SK-N-SH (cell line): Measurements from ENCODE around the gene CCT4. TPM values are rescaled to one million over a fixed set of nuclear protein-coding genes. Genes with fewer than 3 reads are reported as not detected.

Source experiments
- CTCF ChIA-PET: fragments of 300-600, 350-600 bp; formaldehyde crosslinking; extraction: SDS; loops from one replicate; lab custom pipeline; 2021; lab: Yijun Ruan, JAX
- POLR2A ChIA-PET: fragments of 350-600 bp; sonication (Branson Sonifier 250); formaldehyde crosslinking; extraction: SDS; loops from one replicate; lab custom pipeline; 2020; ENCODE audit warnings: antibody characterized with exemption, inconsistent platforms; lab: Yijun Ruan, JAX
- DNase-seq: peaks from one replicate; pipeline ENCODE4 v3.0.0; 2012
- H2AFZ ChIP-seq: fragments of 200-600 bp; sonication (generic); 2 replicates; pipeline ENCODE4 v1.8.1; 2016; ENCODE audit warnings: antibody characterized with exemption, mild to moderate bottlenecking, low read depth
- H3F3A ChIP-seq: fragments of 200-600 bp; sonication (generic); replicated peaks from 2 replicates; pipeline ENCODE3; 2016; ENCODE audit warnings: antibody characterized with exemption, mild to moderate bottlenecking; ENCODE audit not compliant: insufficient read depth
- H3K27ac ChIP-seq, 2 experiments: fragments of 200-500 bp in 1 of 2; fragments of 200-600 bp in 1 of 2; sonication (Bioruptor generic) in 1 of 2; sonication (generic), shearing (Covaris generic) in 1 of 2; 2 replicates each; pipeline versions ENCODE4 v1.5.1 to v1.6.1; 2014 to 2016; ENCODE audit warnings: low read depth in 2 of 2, inconsistent platforms in 1 of 2, low read length in 1 of 2, mild to moderate bottlenecking in 1 of 2, mixed read lengths in 1 of 2
- H3K27me3 ChIP-seq: fragments of 200-600 bp; sonication (generic), shearing (Covaris generic); 2 replicates; pipeline ENCODE4 v1.6.1; 2016; ENCODE audit warnings: mixed run types; ENCODE audit not compliant: insufficient read depth
- H3K36me3 ChIP-seq, 2 experiments: fragments of 200-500 bp in 1 of 2; fragments of 200-600 bp in 1 of 2; sonication (Bioruptor generic) in 1 of 2; sonication (generic) in 1 of 2; replicated peaks in 1 of 2; 2 replicates each; pipeline versions ENCODE3 to v1.5.1; 2014 to 2016; ENCODE audit warnings: low read length in 1 of 2, mild to moderate bottlenecking in 1 of 2; ENCODE audit not compliant: insufficient read depth in 2 of 2, control insufficient read depth in 1 of 2
- H3K4me1 ChIP-seq, 2 experiments: fragments of 200-500 bp in 1 of 2; fragments of 200-600 bp in 1 of 2; sonication (Bioruptor generic) in 1 of 2; sonication (generic), shearing (Covaris generic) in 1 of 2; 2 replicates each; pipeline versions ENCODE4 v1.5.1 to v1.6.1; 2014 to 2016; ENCODE audit warnings: low read depth in 1 of 2, low read length in 1 of 2, mixed run types in 1 of 2; ENCODE audit not compliant: insufficient read depth in 2 of 2, control insufficient read depth in 1 of 2
- H3K4me2 ChIP-seq: fragments of 200-600 bp; sonication (generic), shearing (Covaris generic); 2 replicates; pipeline ENCODE4 v1.6.1; 2017; ENCODE audit warnings: mixed run types
- H3K4me3 ChIP-seq, 2 experiments: fragments of 200-500 bp in 1 of 2; fragments of 200-600 bp in 1 of 2; sonication (Bioruptor generic) in 1 of 2; sonication (generic), shearing (Covaris generic) in 1 of 2; 2 replicates each; pipeline versions ENCODE4 v1.5.1 to v1.8.1; 2014 to 2016; ENCODE audit warnings: low read depth in 2 of 2, inconsistent platforms in 1 of 2, low read length in 1 of 2, mild to moderate bottlenecking in 1 of 2, mixed read lengths in 1 of 2, moderate library complexity in 1 of 2
- H3K79me2 ChIP-seq: fragments of 200-600 bp; sonication (generic); 2 replicates; pipeline ENCODE4 v1.8.1; 2017; ENCODE audit warnings: mild to moderate bottlenecking; ENCODE audit not compliant: insufficient read depth
- H3K9ac ChIP-seq: fragments of 200-600 bp; sonication (generic); 2 replicates; pipeline ENCODE4 v1.6.1; 2017; ENCODE audit warnings: mixed run types
- H3K9me2 ChIP-seq: fragments of 200-600 bp; sonication (generic); 2 replicates; pipeline ENCODE4 v1.6.1; 2017; ENCODE audit warnings: mixed run types
- H3K9me3 ChIP-seq: fragments of 200-600 bp; sonication (generic); 2 replicates; pipeline ENCODE4 v1.6.1; 2017; ENCODE audit warnings: mixed run types, mild to moderate bottlenecking, moderate library complexity
- H4K20me1 ChIP-seq: fragments of 200-600 bp; sonication (generic); 2 replicates; pipeline ENCODE4 v1.6.1; 2017; ENCODE audit warnings: mild to moderate bottlenecking, mixed run types; ENCODE audit not compliant: insufficient read depth
- EZH2phosphoT487 ChIP-seq: fragments of 200-600 bp; sonication (generic); IDR thresholded peaks from 2 replicates; pipeline ENCODE4 v1.6.1; 2017; ENCODE audit warnings: low read depth, mixed run types, mild to moderate bottlenecking, antibody characterized with exemption, moderate library complexity, borderline replicate concordance
- FOXJ3 ChIP-seq: sonication (generic); formaldehyde crosslinking; IDR thresholded peaks from 2 replicates; pipeline ENCODE4 v1.5.1; 2020; ENCODE audit warnings: mild to moderate bottlenecking, missing genetic modification reagents
- FOXM1 ChIP-seq: IDR thresholded peaks from 2 replicates; pipeline ENCODE4 v1.4.0; 2012; ENCODE audit warnings: low read depth, mild to moderate bottlenecking
- GABPA ChIP-seq: IDR thresholded peaks from 2 replicates; pipeline ENCODE4 v1.4.0; 2012; ENCODE audit warnings: low read depth, mild to moderate bottlenecking
- GATA2 ChIP-seq: sonication (generic); formaldehyde crosslinking; IDR thresholded peaks from 2 replicates; pipeline ENCODE4 v1.5.0; 2020; ENCODE audit warnings: mild to moderate bottlenecking, missing genetic modification reagents
- MEF2A ChIP-seq: IDR thresholded peaks from 2 replicates; pipeline ENCODE4 v1.4.0; 2012; ENCODE audit warnings: low read depth, borderline replicate concordance
- MXI1 ChIP-seq: IDR thresholded peaks from 2 replicates; pipeline ENCODE4 v1.6.1; 2012; ENCODE audit warnings: mild to moderate bottlenecking, low read depth, low read length, improper control_type of control experiment
- NFIC ChIP-seq: IDR thresholded peaks from 2 replicates; pipeline ENCODE4 v1.4.0; 2012; ENCODE audit warnings: borderline replicate concordance
- RAD21 ChIP-seq: IDR thresholded peaks from 2 replicates; pipeline ENCODE4 v1.6.1; 2012; ENCODE audit warnings: mild to moderate bottlenecking, low read length
- RCOR1 ChIP-seq: fragments of 150-350 bp; IDR thresholded peaks from 2 replicates; pipeline ENCODE4 v1.6.1; 2017; ENCODE audit warnings: antibody characterized with exemption, low read length
- RFX5 ChIP-seq: IDR thresholded peaks from 2 replicates; pipeline ENCODE4 v1.6.1; 2012; ENCODE audit warnings: mild to moderate bottlenecking, improper control_type of control experiment, low read length
- RXRA ChIP-seq: IDR thresholded peaks from 2 replicates; pipeline ENCODE4 v1.4.0; 2012; ENCODE audit warnings: low read depth, mild to moderate bottlenecking, borderline replicate concordance
- SIN3A ChIP-seq: IDR thresholded peaks from 2 replicates; pipeline ENCODE4 v1.6.1; 2012; ENCODE audit warnings: low read depth, mild to moderate bottlenecking, low read length, moderate library complexity, borderline replicate concordance
- TAF1 ChIP-seq: IDR thresholded peaks from 2 replicates; pipeline ENCODE4 v1.6.1; 2012; ENCODE audit warnings: low read depth, mild to moderate bottlenecking, low read length, moderate library complexity, borderline replicate concordance
- WGBS: methylation state at CpG from one replicate; pipeline ENCODE4 v1.1.6; 2017; ENCODE audit warnings: low lambda C conversion rate; 5-methylcytosine and 5-hydroxymethylcytosine counted together
- polyA plus RNA-seq, 3 experiments: library from polyadenylated mRNA; depleted of rRNA; stranded (reverse); fragments of >200 nt; gene quantifications; 2 replicates each; pipeline ENCODE4 v1.2.3, GENCODE V29; 2012
- TF ChIP-seq, protein P1 (sequence below): IDR thresholded peaks from 2 replicates; pipeline ENCODE4 v1.4.0; 2012; ENCODE audit warnings: low read depth, borderline replicate concordance
- TF ChIP-seq, protein P2 (sequence below): IDR thresholded peaks from 2 replicates; pipeline ENCODE4 v1.6.1; 2012; ENCODE audit warnings: mild to moderate bottlenecking, low read depth, low read length, moderate library complexity
- TF ChIP-seq, protein P3 (sequence below): IDR thresholded peaks from 2 replicates; pipeline ENCODE4 v1.4.0; 2012; ENCODE audit warnings: low read depth, borderline replicate concordance
- TF ChIP-seq, protein P4 (sequence below): IDR thresholded peaks from 2 replicates; pipeline ENCODE4; 2012
- TF ChIP-seq, protein P5 (sequence below): fragments of 150-350 bp; IDR thresholded peaks from 2 replicates; pipeline ENCODE4 v1.6.1; 2017; ENCODE audit warnings: antibody characterized with exemption, low read length, low read depth, borderline replicate concordance
- TF ChIP-seq, protein P6 (sequence below): IDR thresholded peaks from 2 replicates; pipeline ENCODE4 v1.4.0; 2012; ENCODE audit warnings: low read depth

Gene CCT4
- polyA plus RNA-seq, 1 of the 3 experiments (the other 2 are of a cell fraction) = 75.0 TPM

DNA sequence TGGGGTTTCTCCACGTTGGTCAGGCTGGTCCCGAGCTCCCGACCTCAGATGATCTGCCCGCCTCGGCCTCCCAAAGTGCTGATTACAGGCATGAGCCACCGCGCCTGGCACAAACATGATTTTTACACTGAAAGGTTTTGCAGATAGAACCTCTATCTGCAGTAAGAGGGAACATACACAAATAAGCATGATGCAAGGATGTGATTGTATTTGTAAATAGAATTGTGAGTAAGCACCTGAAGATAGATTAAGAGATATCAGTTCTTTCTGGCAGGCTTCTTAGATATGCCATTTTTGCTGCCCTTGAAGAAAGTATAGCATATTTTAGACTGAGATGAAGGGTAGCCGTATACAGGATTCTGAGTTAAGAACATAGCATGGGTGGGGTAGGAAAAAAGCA, 20.7 kb upstream of the CCT4 start:
- no peak for DNase-seq
- TF ChIP-seq, protein P1, sequence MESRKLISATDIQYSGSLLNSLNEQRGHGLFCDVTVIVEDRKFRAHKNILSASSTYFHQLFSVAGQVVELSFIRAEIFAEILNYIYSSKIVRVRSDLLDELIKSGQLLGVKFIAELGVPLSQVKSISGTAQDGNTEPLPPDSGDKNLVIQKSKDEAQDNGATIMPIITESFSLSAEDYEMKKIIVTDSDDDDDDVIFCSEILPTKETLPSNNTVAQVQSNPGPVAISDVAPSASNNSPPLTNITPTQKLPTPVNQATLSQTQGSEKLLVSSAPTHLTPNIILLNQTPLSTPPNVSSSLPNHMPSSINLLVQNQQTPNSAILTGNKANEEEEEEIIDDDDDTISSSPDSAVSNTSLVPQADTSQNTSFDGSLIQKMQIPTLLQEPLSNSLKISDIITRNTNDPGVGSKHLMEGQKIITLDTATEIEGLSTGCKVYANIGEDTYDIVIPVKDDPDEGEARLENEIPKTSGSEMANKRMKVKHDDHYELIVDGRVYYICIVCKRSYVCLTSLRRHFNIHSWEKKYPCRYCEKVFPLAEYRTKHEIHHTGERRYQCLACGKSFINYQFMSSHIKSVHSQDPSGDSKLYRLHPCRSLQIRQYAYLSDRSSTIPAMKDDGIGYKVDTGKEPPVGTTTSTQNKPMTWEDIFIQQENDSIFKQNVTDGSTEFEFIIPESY = no peak
- no peak for TF ChIP-seq RFX5
- no peak for TF ChIP-seq NFIC
- TF ChIP-seq MXI1 = no peak
- TF ChIP-seq, protein P2, sequence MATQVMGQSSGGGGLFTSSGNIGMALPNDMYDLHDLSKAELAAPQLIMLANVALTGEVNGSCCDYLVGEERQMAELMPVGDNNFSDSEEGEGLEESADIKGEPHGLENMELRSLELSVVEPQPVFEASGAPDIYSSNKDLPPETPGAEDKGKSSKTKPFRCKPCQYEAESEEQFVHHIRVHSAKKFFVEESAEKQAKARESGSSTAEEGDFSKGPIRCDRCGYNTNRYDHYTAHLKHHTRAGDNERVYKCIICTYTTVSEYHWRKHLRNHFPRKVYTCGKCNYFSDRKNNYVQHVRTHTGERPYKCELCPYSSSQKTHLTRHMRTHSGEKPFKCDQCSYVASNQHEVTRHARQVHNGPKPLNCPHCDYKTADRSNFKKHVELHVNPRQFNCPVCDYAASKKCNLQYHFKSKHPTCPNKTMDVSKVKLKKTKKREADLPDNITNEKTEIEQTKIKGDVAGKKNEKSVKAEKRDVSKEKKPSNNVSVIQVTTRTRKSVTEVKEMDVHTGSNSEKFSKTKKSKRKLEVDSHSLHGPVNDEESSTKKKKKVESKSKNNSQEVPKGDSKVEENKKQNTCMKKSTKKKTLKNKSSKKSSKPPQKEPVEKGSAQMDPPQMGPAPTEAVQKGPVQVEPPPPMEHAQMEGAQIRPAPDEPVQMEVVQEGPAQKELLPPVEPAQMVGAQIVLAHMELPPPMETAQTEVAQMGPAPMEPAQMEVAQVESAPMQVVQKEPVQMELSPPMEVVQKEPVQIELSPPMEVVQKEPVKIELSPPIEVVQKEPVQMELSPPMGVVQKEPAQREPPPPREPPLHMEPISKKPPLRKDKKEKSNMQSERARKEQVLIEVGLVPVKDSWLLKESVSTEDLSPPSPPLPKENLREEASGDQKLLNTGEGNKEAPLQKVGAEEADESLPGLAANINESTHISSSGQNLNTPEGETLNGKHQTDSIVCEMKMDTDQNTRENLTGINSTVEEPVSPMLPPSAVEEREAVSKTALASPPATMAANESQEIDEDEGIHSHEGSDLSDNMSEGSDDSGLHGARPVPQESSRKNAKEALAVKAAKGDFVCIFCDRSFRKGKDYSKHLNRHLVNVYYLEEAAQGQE = no peak
- TF ChIP-seq MEF2A = no peak
- no peak for TF ChIP-seq TAF1
- no peak for TF ChIP-seq RXRA
- TF ChIP-seq GATA2 = no peak
- TF ChIP-seq GABPA = no peak
- TF ChIP-seq SIN3A = no peak
- TF ChIP-seq RAD21 = no peak
- no peak for TF ChIP-seq FOXJ3 (CRISPR knock-in tag)
- TF ChIP-seq FOXM1 = no peak
- TF ChIP-seq EZH2phosphoT487 = no peak
- TF ChIP-seq RCOR1 = no peak
- TF ChIP-seq, protein P3, sequence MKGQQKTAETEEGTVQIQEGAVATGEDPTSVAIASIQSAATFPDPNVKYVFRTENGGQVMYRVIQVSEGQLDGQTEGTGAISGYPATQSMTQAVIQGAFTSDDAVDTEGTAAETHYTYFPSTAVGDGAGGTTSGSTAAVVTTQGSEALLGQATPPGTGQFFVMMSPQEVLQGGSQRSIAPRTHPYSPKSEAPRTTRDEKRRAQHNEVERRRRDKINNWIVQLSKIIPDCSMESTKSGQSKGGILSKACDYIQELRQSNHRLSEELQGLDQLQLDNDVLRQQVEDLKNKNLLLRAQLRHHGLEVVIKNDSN = no peak
- TF ChIP-seq, protein P4, sequence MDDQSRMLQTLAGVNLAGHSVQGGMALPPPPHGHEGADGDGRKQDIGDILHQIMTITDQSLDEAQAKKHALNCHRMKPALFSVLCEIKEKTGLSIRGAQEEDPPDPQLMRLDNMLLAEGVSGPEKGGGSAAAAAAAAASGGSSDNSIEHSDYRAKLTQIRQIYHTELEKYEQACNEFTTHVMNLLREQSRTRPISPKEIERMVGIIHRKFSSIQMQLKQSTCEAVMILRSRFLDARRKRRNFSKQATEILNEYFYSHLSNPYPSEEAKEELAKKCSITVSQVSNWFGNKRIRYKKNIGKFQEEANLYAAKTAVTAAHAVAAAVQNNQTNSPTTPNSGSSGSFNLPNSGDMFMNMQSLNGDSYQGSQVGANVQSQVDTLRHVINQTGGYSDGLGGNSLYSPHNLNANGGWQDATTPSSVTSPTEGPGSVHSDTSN = no peak
- TF ChIP-seq, protein P5, sequence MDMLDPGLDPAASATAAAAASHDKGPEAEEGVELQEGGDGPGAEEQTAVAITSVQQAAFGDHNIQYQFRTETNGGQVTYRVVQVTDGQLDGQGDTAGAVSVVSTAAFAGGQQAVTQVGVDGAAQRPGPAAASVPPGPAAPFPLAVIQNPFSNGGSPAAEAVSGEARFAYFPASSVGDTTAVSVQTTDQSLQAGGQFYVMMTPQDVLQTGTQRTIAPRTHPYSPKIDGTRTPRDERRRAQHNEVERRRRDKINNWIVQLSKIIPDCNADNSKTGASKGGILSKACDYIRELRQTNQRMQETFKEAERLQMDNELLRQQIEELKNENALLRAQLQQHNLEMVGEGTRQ = no peak
- TF ChIP-seq, protein P6, sequence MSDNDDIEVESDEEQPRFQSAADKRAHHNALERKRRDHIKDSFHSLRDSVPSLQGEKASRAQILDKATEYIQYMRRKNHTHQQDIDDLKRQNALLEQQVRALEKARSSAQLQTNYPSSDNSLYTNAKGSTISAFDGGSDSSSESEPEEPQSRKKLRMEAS = no peak
- H2AFZ ChIP-seq = no peak overlapping the region
- H3K9me2 ChIP-seq = no peaks in the 10 kb centered on the region
- ChIA-PET CTCF (interaction anchor here (1.2 to 1.4 kb wide), 2 partner anchors 772 to 774 kb away, joined by 3 read pairs; no protein-coding TSS in a partner anchor), POLR2A (no interaction called here)
- no peak overlapping the region for H3K4me3 ChIP-seq
- no peaks in the 10 kb centered on the region for H3K27me3 ChIP-seq
- no peak overlapping the region for H3K9ac ChIP-seq
- no peak overlapping the region for H3K27ac ChIP-seq
- over 99% methylated on average over 7 of the region's 8 CpGs for whole genome bisulfite sequencing
- H3K4me1 ChIP-seq = peaks cover 2 to 6% of the 10 kb centered on the region in 2 experiments; a peak in 1 of 4 replicates
- H3F3A ChIP-seq = peaks cover 12% of the 10 kb centered on the region
- H4K20me1 ChIP-seq = no peaks in the 10 kb centered on the region
- no peak overlapping the region for H3K4me2 ChIP-seq
- H3K79me2 ChIP-seq = peaks cover 30% of the 10 kb centered on the region
- no peaks in the 10 kb centered on the region for H3K36me3 ChIP-seq
- no peaks in the 10 kb centered on the region for H3K9me3 ChIP-seq
